ENCODE measurements around the gene TGFBRAP1.

GRCh38 chr2:105244451-105244850, 85.1 kb downstream of the TGFBRAP1 start:
- TF ChIP-seq CTCF (conservative IDR thresholded peaks at IDR 0.05) = no peak
- TF ChIP-seq EZH2 (IDR thresholded peaks at IDR 0.05; ENCODE audit: low read depth) = no peak

All from PC-9 (cell line).